Measurements from ENCODE around the gene OR2M3. TPM values are rescaled to one million over a fixed set of nuclear protein-coding genes. Genes with fewer than 3 reads are reported as not detected.
"Not testable (repeated sequence)": the region's sequence is repeated elsewhere in the genome, so short reads cannot be mapped to it uniquely, and the experiment has no call there.

The OR2M3 gene
- total and polyA plus RNA-seq, 9 of the 15 experiments (the other 6 are each of a cell fraction or from before 2014, with no cell fraction given): not detected

- CTCF ChIA-PET (ENCODE audit: low intra/inter-chr PET ratio); ATAC-seq; in situ Hi-C loops (cut with MboI): not testable (repeated sequence)
Observed at GRCh38 chr1:248259309-248259708, 62.2 kb downstream of the OR2M3 start.

More at GRCh38 chr1:248259309-248259708, 62.2 kb downstream of the OR2M3 start:
- H3K79me2 ChIP-seq (ENCODE audit: control insufficient read depth, insufficient read depth, low read length); DNase-seq (ENCODE audit: extremely low read depth in 1 of 4, low spot score in 3 of 4); FAIRE-seq; H3K4me3 ChIP-seq; BruUV-seq (replicated peaks); H3K4me2 ChIP-seq (ENCODE audit: insufficient read depth, low read length); H3K27me3 ChIP-seq (ENCODE audit: control insufficient read depth in 2 of 2, insufficient read depth in 2 of 2, low read length in 2 of 2); H3K9me1 ChIP-seq (ENCODE audit: control insufficient read depth, insufficient read depth, low read length); POLR2A ChIA-PET; intact Hi-C loops (cut with micrococcal nuclease); H3K27ac ChIP-seq (ENCODE audit: extremely low read depth, low read depth, low read length); H3K9me3 ChIP-seq (replicated peaks; ENCODE audit: control insufficient read depth, insufficient read depth, low read depth, low read length); H4K20me1 ChIP-seq (replicated peaks; ENCODE audit: control insufficient read depth, insufficient read depth, low read length); H3K4me1 ChIP-seq (replicated peaks in 1 of 2; ENCODE audit: control insufficient read depth in 2 of 2, insufficient read depth in 2 of 2, low read length in 2 of 2); H2AFZ ChIP-seq (ENCODE audit: low read depth, low read length); H3K36me3 ChIP-seq (ENCODE audit: control insufficient read depth, insufficient read depth, low read length); H3K9ac ChIP-seq (ENCODE audit: insufficient read depth in 1 of 2, low read depth in 2 of 2, low read length in 2 of 2): not testable (repeated sequence)
- WGBS (ENCODE audit: insufficient coverage, low coverage, missing lambda C conversion rate): 0% methylated on average over 1 of the region's 1 CpG
- peak; percentile 98 for TF ChIP-seq ZNF324 (CRISPR knock-in tag; IDR thresholded peaks at IDR 0.05)

Other genes with a start within 250 kb of the OR2M3 start
Only the 7 nearest of the 17 such genes appear.
- not detected in 2 replicates for gene OR2L13, start 102.1 kb upstream of the OR2M3 start, total RNA-seq (2014; rRNA removed)
- not detected in 2 replicates for gene OR2L13, start 102.1 kb upstream of the OR2M3 start, total RNA-seq (2014; rRNA removed; fragmentation: Illumina TruSeq; extraction: Trizol)
- gene OR2L13, start 102.1 kb upstream of the OR2M3 start, total RNA-seq (2015; rRNA removed; fragmentation: Illumina TruSeq; extraction: Trizol): not detected in 2 replicates
- gene OR2L13, start 102.1 kb upstream of the OR2M3 start, total RNA-seq (2021): not detected in 2 replicates
- not detected in 2 replicates for gene OR2L13, start 102.1 kb upstream of the OR2M3 start, polyA plus RNA-seq (2011; rRNA removed)
- gene OR2L13, start 102.1 kb upstream of the OR2M3 start, polyA plus RNA-seq (2014; fragmentation: Illumina TruSeq; extraction: Trizol): not detected in 2 replicates
- not detected for gene OR2L13, start 102.1 kb upstream of the OR2M3 start, polyA plus RNA-seq (2014; fragmentation: Nextera tagmentation; extraction: Ambion mirVana)
- not detected in 2 replicates for gene OR2L13, start 102.1 kb upstream of the OR2M3 start, polyA plus RNA-seq (2014; rRNA removed)
- not detected in 2 replicates for gene OR2M5, start 52.1 kb upstream of the OR2M3 start, total RNA-seq (2014; rRNA removed)
- gene OR2M5, start 52.1 kb upstream of the OR2M3 start, total RNA-seq (2014; rRNA removed; fragmentation: Illumina TruSeq; extraction: Trizol): not detected in 2 replicates
- not detected in 2 replicates for gene OR2M5, start 52.1 kb upstream of the OR2M3 start, total RNA-seq (2015; rRNA removed; fragmentation: Illumina TruSeq; extraction: Trizol)
- gene OR2M5, start 52.1 kb upstream of the OR2M3 start, total RNA-seq (2021): not detected in 2 replicates
- not detected in 2 replicates for gene OR2M5, start 52.1 kb upstream of the OR2M3 start, polyA plus RNA-seq (2011; rRNA removed)
- gene OR2M5, start 52.1 kb upstream of the OR2M3 start, polyA plus RNA-seq (2014; fragmentation: Illumina TruSeq; extraction: Trizol): not detected in 2 replicates
- not detected for gene OR2M5, start 52.1 kb upstream of the OR2M3 start, polyA plus RNA-seq (2014; fragmentation: Nextera tagmentation; extraction: Ambion mirVana)
- not detected in 2 replicates for gene OR2M5, start 52.1 kb upstream of the OR2M3 start, polyA plus RNA-seq (2014; rRNA removed)
- gene OR2M2, start 22.4 kb upstream of the OR2M3 start, total RNA-seq (2014; rRNA removed): not detected in 2 replicates
- gene OR2M2, start 22.4 kb upstream of the OR2M3 start, total RNA-seq (2014; rRNA removed; fragmentation: Illumina TruSeq; extraction: Trizol): not detected in 2 replicates
- not detected in 2 replicates for gene OR2M2, start 22.4 kb upstream of the OR2M3 start, total RNA-seq (2015; rRNA removed; fragmentation: Illumina TruSeq; extraction: Trizol)
- not detected in 2 replicates for gene OR2M2, start 22.4 kb upstream of the OR2M3 start, total RNA-seq (2021)
- gene OR2M2, start 22.4 kb upstream of the OR2M3 start, polyA plus RNA-seq (2011; rRNA removed): not detected in 2 replicates
- not detected in 2 replicates for gene OR2M2, start 22.4 kb upstream of the OR2M3 start, polyA plus RNA-seq (2014; fragmentation: Illumina TruSeq; extraction: Trizol)
- gene OR2M2, start 22.4 kb upstream of the OR2M3 start, polyA plus RNA-seq (2014; fragmentation: Nextera tagmentation; extraction: Ambion mirVana): not detected
- gene OR2M2, start 22.4 kb upstream of the OR2M3 start, polyA plus RNA-seq (2014; rRNA removed): not detected in 2 replicates
- not detected in 2 replicates for gene OR2M4, start 34.2 kb downstream of the OR2M3 start, total RNA-seq (2014; rRNA removed)
- not detected in 2 replicates for gene OR2M4, start 34.2 kb downstream of the OR2M3 start, total RNA-seq (2014; rRNA removed; fragmentation: Illumina TruSeq; extraction: Trizol)
- not detected in 2 replicates for gene OR2M4, start 34.2 kb downstream of the OR2M3 start, total RNA-seq (2015; rRNA removed; fragmentation: Illumina TruSeq; extraction: Trizol)
- gene OR2M4, start 34.2 kb downstream of the OR2M3 start, total RNA-seq (2021): not detected in 2 replicates
- gene OR2M4, start 34.2 kb downstream of the OR2M3 start, polyA plus RNA-seq (2011; rRNA removed): not detected in 2 replicates
- gene OR2M4, start 34.2 kb downstream of the OR2M3 start, polyA plus RNA-seq (2014; fragmentation: Illumina TruSeq; extraction: Trizol): not detected in 2 replicates
- gene OR2M4, start 34.2 kb downstream of the OR2M3 start, polyA plus RNA-seq (2014; fragmentation: Nextera tagmentation; extraction: Ambion mirVana): not detected
- not detected in 2 replicates for gene OR2M4, start 34.2 kb downstream of the OR2M3 start, polyA plus RNA-seq (2014; rRNA removed)
- gene OR2T33, start 80.7 kb downstream of the OR2M3 start, total RNA-seq (2014; rRNA removed): 0.20 and 0.41 TPM in 2 replicates
- not detected in 2 replicates for gene OR2T33, start 80.7 kb downstream of the OR2M3 start, total RNA-seq (2014; rRNA removed; fragmentation: Illumina TruSeq; extraction: Trizol)
- not detected in 2 replicates for gene OR2T33, start 80.7 kb downstream of the OR2M3 start, total RNA-seq (2015; rRNA removed; fragmentation: Illumina TruSeq; extraction: Trizol)
- 0.27 TPM in 1 of 2 replicates, not detected in the other for gene OR2T33, start 80.7 kb downstream of the OR2M3 start, total RNA-seq (2021)
- gene OR2T33, start 80.7 kb downstream of the OR2M3 start, polyA plus RNA-seq (2011; rRNA removed): 0.11 TPM in 1 of 2 replicates, not detected in the other
- gene OR2T33, start 80.7 kb downstream of the OR2M3 start, polyA plus RNA-seq (2014; fragmentation: Illumina TruSeq; extraction: Trizol): not detected in 2 replicates
- gene OR2T33, start 80.7 kb downstream of the OR2M3 start, polyA plus RNA-seq (2014; fragmentation: Nextera tagmentation; extraction: Ambion mirVana): under 1 TPM in 1 of 2 experiments, not detected in 1; 0.06 TPM
- gene OR2T33, start 80.7 kb downstream of the OR2M3 start, polyA plus RNA-seq (2014; rRNA removed): not detected in 2 replicates
- gene OR2T12, start 106.2 kb downstream of the OR2M3 start, total RNA-seq (2014; rRNA removed): not detected in 2 replicates
- not detected in 2 replicates for gene OR2T12, start 106.2 kb downstream of the OR2M3 start, total RNA-seq (2014; rRNA removed; fragmentation: Illumina TruSeq; extraction: Trizol)
- gene OR2T12, start 106.2 kb downstream of the OR2M3 start, total RNA-seq (2015; rRNA removed; fragmentation: Illumina TruSeq; extraction: Trizol): not detected in 2 replicates
- gene OR2T12, start 106.2 kb downstream of the OR2M3 start, total RNA-seq (2021): not detected in 2 replicates
- gene OR2T12, start 106.2 kb downstream of the OR2M3 start, polyA plus RNA-seq (2011; rRNA removed): 0.01 and 0.30 TPM in 2 replicates
- gene OR2T12, start 106.2 kb downstream of the OR2M3 start, polyA plus RNA-seq (2014; fragmentation: Illumina TruSeq; extraction: Trizol): not detected in 2 replicates
- gene OR2T12, start 106.2 kb downstream of the OR2M3 start, polyA plus RNA-seq (2014; fragmentation: Nextera tagmentation; extraction: Ambion mirVana): not detected
- gene OR2T12, start 106.2 kb downstream of the OR2M3 start, polyA plus RNA-seq (2014; rRNA removed): not detected in 2 replicates
- not detected in 2 replicates for gene OR2M7, start 127.3 kb downstream of the OR2M3 start, total RNA-seq (2014; rRNA removed)
- not detected in 2 replicates for gene OR2M7, start 127.3 kb downstream of the OR2M3 start, total RNA-seq (2014; rRNA removed; fragmentation: Illumina TruSeq; extraction: Trizol)
- not detected in 2 replicates for gene OR2M7, start 127.3 kb downstream of the OR2M3 start, total RNA-seq (2015; rRNA removed; fragmentation: Illumina TruSeq; extraction: Trizol)
- not detected in 2 replicates for gene OR2M7, start 127.3 kb downstream of the OR2M3 start, total RNA-seq (2021)
- gene OR2M7, start 127.3 kb downstream of the OR2M3 start, polyA plus RNA-seq (2011; rRNA removed): 0.11 TPM in 1 of 2 replicates, not detected in the other
- gene OR2M7, start 127.3 kb downstream of the OR2M3 start, polyA plus RNA-seq (2014; fragmentation: Illumina TruSeq; extraction: Trizol): not detected in 2 replicates
- not detected for gene OR2M7, start 127.3 kb downstream of the OR2M3 start, polyA plus RNA-seq (2014; fragmentation: Nextera tagmentation; extraction: Ambion mirVana)
- not detected in 2 replicates for gene OR2M7, start 127.3 kb downstream of the OR2M3 start, polyA plus RNA-seq (2014; rRNA removed)